Activated CD8-positive, alpha-beta T cell treated with anti-CD3 and anti-CD28 coated beads for 36 hours (primary cell): Measurements from ENCODE around the gene MAS1L. TPM values are rescaled to one million over a fixed set of nuclear protein-coding genes. Genes with fewer than 3 reads are reported as not detected.

Experiments
- ATAC-seq: fragments of 200-7000 bp; cut with Tn5 transposase; one replicate; pipeline ENCODE4 v1.10.0; 2021; ENCODE audit warnings: mild to moderate bottlenecking, moderate library complexity
- CTCF ChIA-PET: fragments of 350-600 bp; sonication (Branson Sonifier 250); formaldehyde crosslinking; loops from one replicate; lab custom pipeline; 2021; ENCODE audit warnings: antibody characterized with exemption; lab: Charles Lee
- POLR2A ChIA-PET: fragments of 350-600 bp; sonication (Branson Sonifier 250); formaldehyde crosslinking; loops from one replicate; lab custom pipeline; 2021; ENCODE audit warnings: antibody characterized with exemption; lab: Charles Lee
- DNase-seq: peaks from one replicate; pipeline ENCODE4 v3.0.0-alpha.2; 2020
- H3K27ac Mint-ChIP-seq: one replicate; pipeline ENCODE4 v1.8.0; 2021; ENCODE audit warnings: mild to moderate bottlenecking, mixed read lengths
- H3K27me3 Mint-ChIP-seq: one replicate; pipeline ENCODE4 v1.8.0; 2021; ENCODE audit warnings: mixed read lengths
- H3K36me3 Mint-ChIP-seq: one replicate; pipeline ENCODE4 v1.8.0; 2021; ENCODE audit warnings: low read depth, mixed read lengths
- H3K4me1 Mint-ChIP-seq: one replicate; pipeline ENCODE4 v1.8.0; 2021; ENCODE audit warnings: low read depth, mixed read lengths
- H3K4me3 Mint-ChIP-seq: one replicate; pipeline ENCODE4 v1.8.0; 2021; ENCODE audit warnings: mild to moderate bottlenecking, moderate library complexity, mixed read lengths
- H3K9me3 Mint-ChIP-seq: one replicate; pipeline ENCODE4 v1.8.0; 2021; ENCODE audit warnings: mixed read lengths
- CTCF ChIP-seq: fragments of 200-600 bp; IDR thresholded peaks from one replicate; pipeline ENCODE4 v1.8.0; 2022; ENCODE audit warnings: antibody characterized with exemption, mild to moderate bottlenecking
- intact Hi-C: fragments of 100-400 bp; cut with micrococcal nuclease; formaldehyde crosslinking; loops from one replicate; pipeline ENCODE4 v1.10.0; 2022
- total RNA-seq, 2 experiments: library from RNA; stranded (reverse); gene quantifications; one replicate each; pipeline ENCODE4 v1.2.3, GENCODE V29; 2021

The MAS1L gene
- total RNA-seq, 2 experiments from 2014 or later: not detected

GRCh38 chr6:29528988-29529560 is 41.3 kb upstream of the MAS1L start:
- POLR2A ChIA-PET: no interaction called here
- CTCF ChIA-PET: no interaction called here
- no peak for TF ChIP-seq CTCF
- Mint-ChIP-seq H3K4me1 (peaks cover 5% of the 10 kb centered on the region), H3K4me3 (no peak overlapping the region), H3K27me3 (peaks cover 16% of the 10 kb centered on the region), H3K27ac (no peak overlapping the region), H3K9me3 (no peaks in the 10 kb centered on the region), H3K36me3 (no peaks in the 10 kb centered on the region)
- no peak for DNase-seq
- ATAC-seq: no peak
- intact Hi-C loops: no loop called here

GRCh38 chr6:29528300-29528931 is 40.7 kb upstream of the MAS1L start:
- no peak for TF ChIP-seq CTCF
- Mint-ChIP-seq H3K4me3 (no peak overlapping the region), H3K9me3 (no peaks in the 10 kb centered on the region), H3K27me3 (peaks cover 19% of the 10 kb centered on the region), H3K4me1 (peaks cover 5% of the 10 kb centered on the region), H3K27ac (no peak overlapping the region), H3K36me3 (no peaks in the 10 kb centered on the region)
- ChIA-PET POLR2A (no interaction called here), CTCF (interaction anchor here (1.9 kb wide), 1 partner anchor 126 kb away, joined by 4 read pairs; no protein-coding TSS in a partner anchor)
- ATAC-seq (no peak), DNase-seq (no peak)
- intact Hi-C loops: no loop called here

- Mint-ChIP-seq H3K27me3 (peaks cover 22% of the 10 kb centered on the region), H3K36me3 (no peaks in the 10 kb centered on the region), H3K27ac (no peak overlapping the region), H3K4me3 (no peak overlapping the region), H3K9me3 (peaks cover 3% of the 10 kb centered on the region), H3K4me1 (peaks cover 5% of the 10 kb centered on the region)
- no peak for TF ChIP-seq CTCF
- DNase-seq (no peak), ATAC-seq (no peak)
- ChIA-PET POLR2A (no interaction called here), CTCF (interaction anchor here (1.9 kb wide), 1 partner anchor 126 kb away, joined by 4 read pairs; no protein-coding TSS in a partner anchor)
- intact Hi-C loops: no loop called here
These were observed 39.8 kb upstream of the MAS1L start for GRCh38 chr6:29527564-29527963.

GRCh38 chr6:29527126-29527525 is 39.4 kb upstream of the MAS1L start:
- CTCF ChIA-PET: interaction anchor here (0.6 to 1.9 kb wide), 3 partner anchors 55 to 752 kb away, joined by 3 to 4 read pairs (median 3); no protein-coding TSS in a partner anchor

More at GRCh38 chr6:29527126-29527525, 39.4 kb upstream of the MAS1L start:
- ATAC-seq: no peak
- H3K27ac Mint-ChIP-seq: no peak overlapping the region
- no peaks in the 10 kb centered on the region for H3K36me3 Mint-ChIP-seq
- intact Hi-C loops: no loop called here
- peaks cover 22% of the 10 kb centered on the region for H3K27me3 Mint-ChIP-seq
- peaks cover 5% of the 10 kb centered on the region for H3K4me1 Mint-ChIP-seq
- TF ChIP-seq CTCF: no peak
- DNase-seq: no peak
- POLR2A ChIA-PET: no interaction called here
- H3K9me3 Mint-ChIP-seq: peaks cover 3% of the 10 kb centered on the region
- H3K4me3 Mint-ChIP-seq: no peak overlapping the region
